Measurements from ENCODE around the gene RITA1.

RITA1 gene

DNA sequence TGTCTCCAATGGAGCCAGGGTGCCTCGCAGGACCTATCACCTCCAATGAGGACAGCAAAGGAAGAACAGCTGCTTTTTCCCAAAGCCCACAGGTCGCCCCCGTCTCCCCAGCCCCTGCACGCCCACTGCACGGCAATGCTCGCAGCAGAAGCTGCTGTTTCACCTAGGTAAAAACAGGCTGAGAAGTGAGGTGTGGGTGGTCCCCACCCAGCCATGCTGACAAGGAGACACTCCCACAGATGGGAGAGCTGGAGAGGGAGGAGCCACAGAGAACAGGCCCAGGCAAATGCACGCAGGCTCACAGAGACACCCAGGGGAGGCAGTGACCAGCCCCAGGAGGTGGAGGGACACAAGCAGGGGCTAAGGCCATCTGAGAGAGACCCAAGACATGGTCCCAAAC is 25.6 kb upstream of the RITA1 start:
- Histone ChIP-seq H3K4me1 (ENCODE audit: insufficient read depth, low read length, severe bottlenecking) (peaks cover 90% of the 10 kb centered on the region), H3K27me3 (ENCODE audit: insufficient read depth, low read length) (no peaks in the 10 kb centered on the region), H4K20me1 (ENCODE audit: insufficient read depth, low read length) (no peaks in the 10 kb centered on the region), H3K4me3 (ENCODE audit: low read depth, low read length, poor library complexity, severe bottlenecking) (peak overlapping the region; percentile 62), H3K4me2 (ENCODE audit: low read length) (peak overlapping the region; percentile 79), H3K9me2 (ENCODE audit: low read depth, low read length) (no peaks in the 10 kb centered on the region), H3K79me2 (ENCODE audit: insufficient read depth, low read length) (no peaks in the 10 kb centered on the region), H3K9ac (ENCODE audit: low read length) (peak overlapping the region; percentile 69), H2AFZ (ENCODE audit: low read length) (no peak overlapping the region), H3K36me3 (ENCODE audit: insufficient read depth, low read length) (peaks cover 75% of the 10 kb centered on the region), H3K9me3 (ENCODE audit: low read length) (no peaks in the 10 kb centered on the region), H3F3A (ENCODE audit: insufficient read depth, low read length) (peaks cover 5% of the 10 kb centered on the region; the same call in 1 of the 2 replicates), H3K27ac (ENCODE audit: low read depth, low read length, poor library complexity, severe bottlenecking) (peak overlapping the region; percentile 92)
- TF ChIP-seq CTCF (IDR thresholded peaks at IDR 0.05; ENCODE audit: low read length) (no peak), EZH2 (IDR thresholded peaks at IDR 0.05; ENCODE audit: borderline replicate concordance, low read length) (no peak)

DNA sequence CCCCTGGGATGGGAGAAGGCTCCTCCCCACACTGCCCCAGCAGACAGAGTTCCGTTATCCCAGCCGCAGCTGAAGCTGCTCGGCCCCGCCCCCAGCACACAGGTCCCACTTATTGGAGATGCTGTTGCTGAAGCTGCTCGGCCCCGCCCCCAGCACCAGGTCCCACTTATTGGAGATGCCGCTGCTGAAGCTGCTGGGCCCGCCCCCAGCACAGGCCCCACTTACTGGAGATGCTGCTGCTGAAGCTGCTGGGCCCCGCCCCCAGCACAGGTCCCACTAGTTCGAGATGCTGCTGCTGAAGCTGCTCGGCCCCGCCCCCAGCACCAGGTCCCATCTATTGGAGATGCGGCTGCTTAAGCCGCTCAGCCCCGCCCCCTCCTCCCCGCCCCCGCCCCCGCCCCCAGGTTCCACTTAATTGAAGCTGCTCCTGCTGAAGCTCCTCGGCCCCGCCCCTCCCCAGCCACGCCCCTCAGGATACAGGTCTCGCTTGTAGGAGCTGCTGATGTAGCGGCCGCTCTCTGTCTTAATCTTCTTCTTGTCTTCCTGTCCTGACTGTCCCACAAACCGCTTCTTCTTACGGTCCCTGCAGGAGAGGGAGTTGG is 24.0 kb upstream of the RITA1 start:
- Histone ChIP-seq H3K4me3 (ENCODE audit: low read depth, low read length, poor library complexity, severe bottlenecking) (peak overlapping the region; percentile 62), H4K20me1 (ENCODE audit: insufficient read depth, low read length) (no peaks in the 10 kb centered on the region), H3K9me3 (ENCODE audit: low read length) (no peaks in the 10 kb centered on the region), H3K27me3 (ENCODE audit: insufficient read depth, low read length) (no peaks in the 10 kb centered on the region), H3K9me2 (ENCODE audit: low read depth, low read length) (no peaks in the 10 kb centered on the region), H3K4me1 (ENCODE audit: insufficient read depth, low read length, severe bottlenecking) (peaks cover 81% of the 10 kb centered on the region), H3F3A (ENCODE audit: insufficient read depth, low read length) (peaks cover 2% of the 10 kb centered on the region; the same call in 1 of the 2 replicates), H3K4me2 (ENCODE audit: low read length) (peak overlapping the region; percentile 79), H3K27ac (ENCODE audit: low read depth, low read length, poor library complexity, severe bottlenecking) (peak overlapping the region; percentile 99), H3K79me2 (ENCODE audit: insufficient read depth, low read length) (no peaks in the 10 kb centered on the region), H3K9ac (ENCODE audit: low read length) (peak overlapping the region; percentile 69; the same call in 1 of the 2 replicates), H2AFZ (ENCODE audit: low read length) (no peak overlapping the region), H3K36me3 (ENCODE audit: insufficient read depth, low read length) (peaks cover 88% of the 10 kb centered on the region)
- TF ChIP-seq EZH2 (IDR thresholded peaks at IDR 0.05; ENCODE audit: borderline replicate concordance, low read length) (no peak), CTCF (IDR thresholded peaks at IDR 0.05; ENCODE audit: low read length) (no peak)

DNA sequence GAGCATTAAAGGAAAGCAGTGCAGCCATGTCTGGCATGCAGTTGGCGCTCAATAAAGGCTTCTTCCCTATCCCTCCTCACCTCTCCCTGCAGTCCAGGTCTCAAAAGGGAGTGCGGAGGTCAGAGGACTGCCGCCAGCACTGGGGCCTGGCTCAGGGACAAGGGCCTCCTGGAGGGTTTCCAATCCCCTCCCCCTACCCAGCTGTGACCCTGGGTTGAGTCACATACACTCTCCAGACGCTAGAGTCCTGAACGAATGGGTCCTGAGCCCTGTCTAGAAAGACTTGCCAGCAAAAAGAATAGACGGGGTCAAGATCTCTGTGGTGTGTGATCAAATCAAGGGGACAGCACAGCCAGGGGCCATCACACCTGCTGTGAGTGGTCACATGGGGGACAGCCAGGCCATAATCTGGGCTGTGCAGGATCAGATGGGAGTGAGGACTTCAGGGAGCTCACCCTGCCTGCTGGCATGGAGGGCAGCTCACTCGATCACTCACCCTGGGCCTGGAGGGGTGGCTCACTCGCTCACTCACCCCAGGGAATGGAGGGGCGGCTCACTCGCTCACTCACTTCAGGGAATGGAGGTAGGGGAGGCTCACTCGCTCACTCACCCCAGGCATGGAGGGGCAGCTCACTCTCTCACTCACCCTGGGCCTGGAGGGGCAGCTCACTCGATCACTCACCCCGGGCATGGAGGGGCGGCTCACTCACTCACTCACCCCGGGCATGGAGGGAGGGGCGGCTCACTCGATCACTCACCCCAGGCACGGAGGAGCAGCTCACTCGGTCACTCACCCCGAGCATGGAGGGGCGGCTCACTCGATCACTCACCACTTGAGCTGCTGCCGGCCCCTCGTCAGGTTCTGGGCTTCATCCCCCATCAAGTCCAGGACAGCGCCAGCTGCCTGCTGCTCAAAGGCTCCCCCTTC is 23.2 kb upstream of the RITA1 start:
- Histone ChIP-seq H4K20me1 (ENCODE audit: insufficient read depth, low read length) (no peaks in the 10 kb centered on the region), H3K4me1 (ENCODE audit: insufficient read depth, low read length, severe bottlenecking) (peaks cover 80% of the 10 kb centered on the region), H3K9me3 (ENCODE audit: low read length) (no peaks in the 10 kb centered on the region), H2AFZ (ENCODE audit: low read length) (no peak overlapping the region), H3K27me3 (ENCODE audit: insufficient read depth, low read length) (no peaks in the 10 kb centered on the region), H3K4me2 (ENCODE audit: low read length) (peak overlapping the region; percentile 65), H3F3A (ENCODE audit: insufficient read depth, low read length) (no peaks in the 10 kb centered on the region), H3K27ac (ENCODE audit: low read depth, low read length, poor library complexity, severe bottlenecking) (peak overlapping the region; percentile 99), H3K36me3 (ENCODE audit: insufficient read depth, low read length) (peaks cover 88% of the 10 kb centered on the region), H3K9me2 (ENCODE audit: low read depth, low read length) (no peaks in the 10 kb centered on the region), H3K4me3 (ENCODE audit: low read depth, low read length, poor library complexity, severe bottlenecking) (peak overlapping the region; percentile 44), H3K79me2 (ENCODE audit: insufficient read depth, low read length) (no peaks in the 10 kb centered on the region), H3K9ac (ENCODE audit: low read length) (peak overlapping the region; percentile 59; the same call in 1 of the 2 replicates)
- TF ChIP-seq CTCF (IDR thresholded peaks at IDR 0.05; ENCODE audit: low read length) (no peak), EZH2 (IDR thresholded peaks at IDR 0.05; ENCODE audit: borderline replicate concordance, low read length) (no peak)

Data from OCI-LY1 (cell line).